Bronchial epithelial cell (primary cell): Measurements from ENCODE around the gene FBXO10. TPM values are rescaled to one million over a fixed set of nuclear protein-coding genes. Genes with fewer than 3 reads are reported as not detected.

ENCODE experiments used
- DNase-seq: peaks from one replicate; pipeline ENCODE4 v3.0.0-alpha.2; 2010; ENCODE audit warnings: low read depth
- FAIRE-seq: peaks from 2 replicates; lab custom pipeline; 2011; peaks lifted over from hg19 to GRCh38; lab: Jason Lieb, UNC
- H3K27me3 ChIP-seq: 2 replicates; pipeline ENCODE4 v1.5.1; 2011; ENCODE audit warnings: low read length; ENCODE audit not compliant: control insufficient read depth, insufficient read depth
- H3K36me3 ChIP-seq: 2 replicates; pipeline ENCODE4 v1.5.1; 2011; ENCODE audit warnings: low read length; ENCODE audit not compliant: control insufficient read depth, insufficient read depth
- H3K4me3 ChIP-seq: 2 replicates; pipeline ENCODE4 v1.5.1; 2011; ENCODE audit warnings: mild to moderate bottlenecking, low read depth, low read length, control low read depth
- total RNA-seq: library from RNA; depleted of rRNA; stranded (reverse); fragments of >200 nt; gene quantifications from 2 replicates; pipeline ENCODE4 v1.2.1, GENCODE V29; 2014
- TF ChIP-seq, protein P1 (sequence below): IDR thresholded peaks from 2 replicates; pipeline ENCODE4 v1.5.1; 2011; ENCODE audit warnings: mild to moderate bottlenecking, moderate library complexity, low read length, control low read depth, inconsistent platforms; ENCODE audit not compliant: insufficient read depth, severe bottlenecking

The FBXO10 gene, protein sequence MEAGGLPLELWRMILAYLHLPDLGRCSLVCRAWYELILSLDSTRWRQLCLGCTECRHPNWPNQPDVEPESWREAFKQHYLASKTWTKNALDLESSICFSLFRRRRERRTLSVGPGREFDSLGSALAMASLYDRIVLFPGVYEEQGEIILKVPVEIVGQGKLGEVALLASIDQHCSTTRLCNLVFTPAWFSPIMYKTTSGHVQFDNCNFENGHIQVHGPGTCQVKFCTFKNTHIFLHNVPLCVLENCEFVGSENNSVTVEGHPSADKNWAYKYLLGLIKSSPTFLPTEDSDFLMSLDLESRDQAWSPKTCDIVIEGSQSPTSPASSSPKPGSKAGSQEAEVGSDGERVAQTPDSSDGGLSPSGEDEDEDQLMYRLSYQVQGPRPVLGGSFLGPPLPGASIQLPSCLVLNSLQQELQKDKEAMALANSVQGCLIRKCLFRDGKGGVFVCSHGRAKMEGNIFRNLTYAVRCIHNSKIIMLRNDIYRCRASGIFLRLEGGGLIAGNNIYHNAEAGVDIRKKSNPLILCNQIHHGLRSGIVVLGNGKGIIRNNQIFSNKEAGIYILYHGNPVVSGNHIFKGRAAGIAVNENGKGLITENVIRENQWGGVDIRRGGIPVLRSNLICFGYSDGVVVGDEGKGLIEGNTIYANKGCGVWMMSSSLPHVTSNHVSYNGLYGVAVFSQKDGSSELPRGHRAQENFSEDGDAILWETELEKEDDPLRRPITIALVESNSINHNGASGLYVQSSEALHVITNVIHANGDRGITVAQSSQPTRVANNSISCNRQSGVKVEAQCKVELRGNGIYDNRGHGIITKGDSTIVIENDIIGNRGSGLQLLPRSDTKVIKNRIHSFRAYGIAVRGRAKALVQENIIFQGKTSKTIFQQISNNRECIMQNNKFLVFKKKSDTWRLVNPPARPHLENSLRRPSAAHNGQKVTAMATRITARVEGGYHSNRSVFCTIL
- total RNA-seq, result 3.7 and 5.5 TPM in 2 replicates

DNA sequence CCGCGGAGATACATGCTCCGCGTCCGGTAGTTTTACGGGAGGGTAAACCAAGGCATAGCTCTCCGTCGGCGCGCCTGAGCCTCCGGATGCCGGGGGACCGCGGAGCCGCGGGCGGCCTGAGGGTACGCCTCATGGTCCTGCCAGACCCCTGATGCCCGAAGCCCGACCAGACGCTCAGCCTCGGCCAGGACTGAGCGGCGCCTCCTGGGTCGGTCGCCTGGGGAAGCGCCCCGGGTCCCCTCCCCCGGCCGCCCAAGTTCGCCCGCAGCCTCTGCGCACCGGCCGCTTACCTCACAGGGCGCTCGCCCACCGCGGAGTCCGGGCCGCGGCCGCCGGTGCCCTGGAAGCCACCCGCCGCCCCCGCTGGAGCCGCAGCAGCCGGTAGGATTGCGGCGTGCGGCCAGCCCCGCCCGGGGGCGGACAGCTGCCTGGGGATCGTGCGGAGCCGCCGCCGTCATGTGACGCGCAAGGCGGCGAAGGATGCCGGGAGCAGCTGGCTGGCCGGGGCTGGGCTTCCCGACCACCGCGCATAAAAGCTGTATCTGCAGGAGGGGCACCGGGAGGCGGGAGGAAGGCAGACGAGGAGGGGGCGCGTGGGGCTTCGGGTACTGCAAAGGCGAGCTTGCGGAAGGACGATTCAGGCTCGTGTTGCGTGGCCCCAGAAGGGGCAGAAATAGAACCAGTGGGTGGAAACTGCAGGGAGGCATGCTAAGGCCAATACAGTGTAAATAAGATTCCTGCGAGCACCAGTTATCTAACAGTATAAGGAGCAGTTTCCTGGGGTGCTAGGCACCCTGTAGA is at the start of gene FBXO10:
Gene FBXO10 (minus strand): TSS at position 460 of the 801 bp plus-strand sequence. CDS start 34,612 bp downstream, outside the sequence.
- DNase-seq (peak; percentile 45), FAIRE-seq (no peak)
- H3K36me3 ChIP-seq, result peaks cover 2% of the 10 kb centered on the region
- TF ChIP-seq, protein P1, sequence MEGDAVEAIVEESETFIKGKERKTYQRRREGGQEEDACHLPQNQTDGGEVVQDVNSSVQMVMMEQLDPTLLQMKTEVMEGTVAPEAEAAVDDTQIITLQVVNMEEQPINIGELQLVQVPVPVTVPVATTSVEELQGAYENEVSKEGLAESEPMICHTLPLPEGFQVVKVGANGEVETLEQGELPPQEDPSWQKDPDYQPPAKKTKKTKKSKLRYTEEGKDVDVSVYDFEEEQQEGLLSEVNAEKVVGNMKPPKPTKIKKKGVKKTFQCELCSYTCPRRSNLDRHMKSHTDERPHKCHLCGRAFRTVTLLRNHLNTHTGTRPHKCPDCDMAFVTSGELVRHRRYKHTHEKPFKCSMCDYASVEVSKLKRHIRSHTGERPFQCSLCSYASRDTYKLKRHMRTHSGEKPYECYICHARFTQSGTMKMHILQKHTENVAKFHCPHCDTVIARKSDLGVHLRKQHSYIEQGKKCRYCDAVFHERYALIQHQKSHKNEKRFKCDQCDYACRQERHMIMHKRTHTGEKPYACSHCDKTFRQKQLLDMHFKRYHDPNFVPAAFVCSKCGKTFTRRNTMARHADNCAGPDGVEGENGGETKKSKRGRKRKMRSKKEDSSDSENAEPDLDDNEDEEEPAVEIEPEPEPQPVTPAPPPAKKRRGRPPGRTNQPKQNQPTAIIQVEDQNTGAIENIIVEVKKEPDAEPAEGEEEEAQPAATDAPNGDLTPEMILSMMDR, result no peak
- peak within 1 kb of the TSS; percentile 75 for H3K4me3 ChIP-seq
- H3K27me3 ChIP-seq, result no peaks in the 10 kb centered on the region

DNA sequence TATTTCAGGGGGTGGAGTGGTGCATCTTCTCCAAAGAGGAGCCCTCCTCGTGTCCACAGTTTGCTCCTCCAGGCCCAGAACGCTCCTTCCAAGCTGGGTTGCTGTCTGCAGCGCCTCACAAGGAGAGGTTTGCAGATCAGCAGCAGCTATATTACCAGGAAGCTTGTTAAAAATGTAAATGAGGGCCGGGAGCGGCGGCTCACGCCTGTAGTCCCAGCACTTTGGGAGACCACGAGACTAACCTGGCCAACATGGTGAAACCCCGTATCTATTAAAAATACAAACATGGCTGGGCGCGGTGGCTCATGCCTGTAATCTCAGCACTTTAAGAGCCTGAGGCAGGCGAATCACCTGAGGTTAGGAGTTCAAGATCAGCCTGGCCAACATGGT is 49.6 kb upstream of the FBXO10 start:
- TF ChIP-seq, protein P1, result no peak
- H3K36me3 ChIP-seq, result no peaks in the 10 kb centered on the region
- no peak overlapping the region for H3K4me3 ChIP-seq
- DNase-seq, result no peak
- FAIRE-seq, result no peak
- H3K27me3 ChIP-seq, result peaks cover 6% of the 10 kb centered on the region

DNA sequence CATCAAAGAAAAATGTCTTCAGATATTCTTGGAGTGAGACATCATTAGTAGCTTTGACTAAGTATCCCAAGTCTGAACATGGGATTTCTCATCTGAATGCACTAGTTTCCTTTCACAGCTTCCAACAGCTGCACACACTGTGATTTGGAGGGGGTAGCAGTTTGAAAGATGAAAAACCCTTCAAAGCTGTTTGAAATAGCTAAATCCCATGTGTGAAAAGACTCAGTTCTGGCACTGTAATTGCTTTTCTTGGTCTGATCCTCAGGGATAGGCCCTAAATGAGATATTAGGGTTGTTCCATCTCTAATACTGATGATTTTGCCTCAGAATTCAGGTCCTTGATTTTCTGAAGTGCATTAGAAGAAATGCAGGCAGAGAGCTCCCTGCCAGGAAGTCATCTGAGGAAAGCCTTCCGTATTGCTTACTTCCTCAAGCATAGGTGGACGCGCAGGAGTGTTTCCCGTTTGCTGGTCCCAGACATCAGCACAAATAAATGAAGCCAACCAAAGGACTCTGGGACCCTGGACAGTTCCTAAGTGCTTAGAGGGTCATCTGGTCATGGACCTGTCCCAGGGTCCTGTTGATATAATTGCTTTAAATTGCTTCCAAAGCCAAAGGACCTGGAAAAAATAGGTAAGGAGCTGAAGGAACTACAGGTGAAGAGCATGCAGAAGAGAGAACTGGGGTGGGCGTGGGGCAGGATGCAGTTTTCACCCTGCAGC is 49.0 kb upstream of the FBXO10 start:
- Histone ChIP-seq H3K4me3 (no peak overlapping the region), H3K27me3 (peaks cover 6% of the 10 kb centered on the region), H3K36me3 (no peaks in the 10 kb centered on the region)
- TF ChIP-seq, protein P1, result no peak
- FAIRE-seq (no peak), DNase-seq (no peak)

DNA sequence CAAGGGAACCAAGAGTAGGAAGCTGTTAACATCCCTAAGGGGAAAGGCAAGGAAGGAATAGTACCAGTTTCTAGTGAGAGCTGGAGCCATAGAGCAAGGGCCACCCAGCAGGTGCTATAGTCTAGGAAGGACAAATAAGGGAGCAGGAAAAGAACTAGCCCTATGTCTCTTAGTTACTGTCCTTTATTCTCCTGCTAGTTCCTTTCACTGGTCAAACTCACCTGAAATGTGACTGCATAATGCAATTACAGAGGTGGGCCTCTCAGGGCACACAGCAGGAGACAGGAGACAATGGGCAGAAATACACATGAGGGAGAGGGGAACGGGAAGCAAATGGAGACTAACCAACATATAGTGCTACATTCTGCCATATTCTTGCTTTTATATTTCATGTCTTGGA is 47.9 kb upstream of the FBXO10 start:
- Histone ChIP-seq H3K27me3 (peaks cover 6% of the 10 kb centered on the region), H3K36me3 (no peaks in the 10 kb centered on the region), H3K4me3 (no peak overlapping the region)
- FAIRE-seq, result no peak
- TF ChIP-seq, protein P1, result no peak
- DNase-seq, result no peak

DNA sequence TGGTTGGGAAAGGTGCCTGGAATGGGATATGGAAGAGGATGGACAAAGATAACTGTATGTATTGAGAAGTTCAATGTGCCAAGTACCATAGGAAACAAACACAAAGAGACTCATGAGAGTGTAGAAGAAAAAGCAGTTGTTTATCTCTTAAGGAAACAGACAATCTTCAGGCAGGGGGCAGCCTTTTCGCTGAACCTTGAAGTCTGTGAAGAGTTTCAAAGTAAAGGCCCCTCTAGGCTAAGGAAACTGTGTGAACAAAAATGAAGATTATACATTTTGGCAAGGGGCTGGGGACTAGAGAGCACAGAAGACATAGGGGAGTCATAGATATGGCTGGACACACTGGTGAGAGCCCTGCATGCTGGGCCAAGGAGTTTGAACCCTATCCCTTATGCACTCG is 47.1 kb upstream of the FBXO10 start:
- DNase-seq (no peak), FAIRE-seq (peak; percentile 60)
- TF ChIP-seq, protein P1, result no peak
- Histone ChIP-seq H3K4me3 (no peak overlapping the region), H3K27me3 (peaks cover 6% of the 10 kb centered on the region), H3K36me3 (no peaks in the 10 kb centered on the region)
